HTR-8/SVneo (cell line): ENCODE measurements around the gene OR52N5.

ENCODE experiments used
- DNase-seq: peaks from one replicate; pipeline ENCODE4 v3.0.0; 2011; ENCODE audit warnings: low spot score, mixed read lengths; ENCODE audit not compliant: insufficient read length
- FAIRE-seq: peaks from 2 replicates; lab custom pipeline; 2011; peaks lifted over from hg19 to GRCh38; lab: Jason Lieb, UNC

OR52N5 gene

DNA sequence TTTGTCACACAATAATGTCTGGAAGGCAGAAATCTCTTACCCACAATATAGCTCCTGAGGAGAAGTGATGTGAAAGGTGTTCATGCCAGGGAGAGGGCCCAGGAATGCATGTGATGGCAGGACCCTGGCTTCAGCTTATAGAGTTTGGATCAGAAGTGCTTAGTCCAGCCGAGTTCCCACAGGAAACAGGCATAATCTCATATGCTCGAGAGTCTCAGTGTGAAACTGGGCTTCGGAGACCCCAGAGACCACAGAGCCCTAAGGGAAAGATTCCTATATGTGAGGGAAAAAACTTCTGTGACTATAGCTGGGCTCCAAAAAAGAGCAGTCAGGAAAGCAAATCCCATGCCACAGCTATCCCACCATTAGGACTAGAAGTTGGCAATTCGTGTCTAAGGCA, at the start of gene OR52N5:
Gene OR52N5 (minus strand): TSS at position 101 of the 400 bp plus-strand sequence. CDS start 4,721 bp downstream, outside the sequence.
- FAIRE-seq (no peak), DNase-seq (no peak)

DNA sequence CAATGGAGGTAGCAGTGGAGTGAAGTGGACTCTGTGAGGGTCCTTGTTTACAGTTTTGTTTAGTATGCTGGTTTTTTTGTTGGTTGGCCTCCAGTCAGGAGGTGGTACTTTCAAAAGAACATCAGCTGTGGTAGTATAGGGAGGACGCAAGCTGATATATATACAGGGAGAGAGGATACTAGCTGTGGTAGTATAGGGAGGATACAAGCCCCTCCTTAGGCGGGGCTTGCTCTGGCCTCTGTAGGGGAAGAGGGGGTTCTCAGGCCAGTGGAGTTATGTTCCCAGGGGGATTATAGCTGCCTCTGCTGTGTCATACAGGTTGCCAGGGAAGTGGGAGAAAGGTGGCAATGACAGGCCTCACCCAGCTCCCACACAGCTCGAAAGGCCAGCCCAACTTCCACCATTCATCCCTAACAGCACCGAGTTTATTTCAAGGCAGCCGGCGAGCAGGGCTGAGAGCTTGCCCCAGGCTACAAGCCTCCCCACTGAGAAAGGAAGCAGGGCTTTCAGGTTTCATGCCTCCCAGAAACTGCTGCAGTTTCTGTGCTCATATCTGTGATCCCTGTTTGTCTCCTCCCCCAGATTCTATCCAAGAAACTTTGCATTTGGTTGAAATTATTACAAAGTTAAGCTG, 48.2 kb upstream of the OR52N5 start:
- FAIRE-seq, result no peak
- no peak for DNase-seq

DNA sequence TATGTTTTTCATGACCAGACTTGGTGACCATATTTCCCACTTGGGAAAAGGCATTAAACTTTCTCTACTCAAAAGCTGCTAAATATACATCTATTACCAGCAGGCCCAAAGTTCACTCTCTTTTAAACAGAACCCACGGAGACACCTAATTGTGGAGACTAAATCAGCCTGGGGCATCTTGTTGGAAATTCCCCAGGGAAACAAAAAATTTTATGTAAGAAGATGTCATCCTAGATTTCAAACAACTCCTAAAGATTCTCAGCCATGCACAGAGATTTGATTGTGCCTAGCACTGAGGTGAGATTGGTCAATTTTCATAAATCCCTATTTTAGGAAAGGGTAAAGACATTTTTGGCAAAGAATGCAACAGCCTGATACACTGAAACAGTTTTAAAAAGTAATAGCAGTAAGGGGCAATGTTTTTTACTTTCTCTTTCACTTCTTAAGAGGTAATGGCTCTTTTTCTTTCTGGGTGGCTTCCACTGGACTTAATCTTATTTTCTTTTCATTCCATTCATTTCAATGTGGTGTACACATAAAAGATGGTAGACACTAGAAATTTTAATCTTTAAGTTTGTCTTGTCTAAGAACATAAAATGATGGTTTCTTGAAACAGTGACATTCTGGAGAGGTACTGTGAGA, 35.2 kb upstream of the OR52N5 start:
- FAIRE-seq, result no peak
- no peak for DNase-seq

DNA sequence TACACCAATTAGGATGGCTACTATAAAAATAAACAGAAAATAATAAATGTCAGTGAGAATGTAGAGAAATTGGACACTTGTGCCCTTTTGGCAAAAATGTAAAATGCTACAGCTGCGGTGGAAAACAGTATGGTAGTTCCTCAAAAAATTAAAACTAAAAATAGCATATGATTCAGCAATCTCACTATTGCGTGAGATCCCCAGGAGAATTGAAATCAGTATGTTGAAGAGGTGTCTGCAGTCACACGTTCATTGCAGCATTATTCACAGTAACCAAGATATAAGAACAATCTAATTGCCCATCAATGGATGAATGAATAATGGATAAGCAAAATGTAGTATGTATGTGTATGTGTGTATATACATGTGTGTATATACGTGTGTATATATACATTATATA, 32.4 kb upstream of the OR52N5 start:
- FAIRE-seq (no peak), DNase-seq (no peak)

DNA sequence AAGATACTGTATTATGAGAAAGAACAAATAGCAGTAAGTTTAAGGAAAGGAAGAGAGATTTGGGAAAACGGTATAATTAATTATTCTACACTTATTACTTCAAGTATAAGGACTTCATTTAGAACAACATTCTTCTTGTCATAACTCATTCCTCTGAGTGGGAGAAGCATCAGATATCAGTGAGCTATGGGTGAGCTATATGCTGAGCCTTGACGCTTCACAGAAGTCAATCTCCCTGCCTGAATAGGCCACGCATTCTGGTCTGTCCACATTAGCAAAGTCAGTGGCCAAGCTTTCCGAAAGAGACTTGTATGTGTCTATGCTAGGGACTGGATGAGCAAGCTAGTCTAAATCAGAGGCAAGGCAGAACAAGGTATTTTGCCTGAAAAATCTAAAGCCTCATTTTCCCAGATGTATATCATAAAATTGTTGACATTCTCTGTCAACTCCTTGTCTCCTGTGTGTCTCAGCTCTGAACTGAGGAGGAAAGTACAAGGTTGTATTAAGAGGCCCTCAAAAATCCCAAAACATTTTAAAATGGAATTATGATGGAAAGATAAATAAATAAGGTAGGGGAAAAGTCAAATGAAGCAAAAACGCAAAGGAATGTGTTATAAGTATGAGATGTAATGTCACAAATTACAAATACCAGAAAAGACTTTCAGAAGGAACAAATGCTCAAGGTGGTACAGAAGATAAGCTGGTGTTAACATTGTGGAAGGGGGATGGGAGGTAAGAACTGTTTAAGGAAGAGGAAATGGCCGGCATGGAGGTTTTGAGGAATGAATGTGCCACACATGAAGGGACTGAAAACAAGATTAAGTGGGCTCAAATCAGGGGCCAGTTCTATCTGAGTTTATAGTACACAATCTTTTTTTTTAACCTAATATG, 27.0 kb upstream of the OR52N5 start:
- DNase-seq (no peak), FAIRE-seq (no peak)

DNA sequence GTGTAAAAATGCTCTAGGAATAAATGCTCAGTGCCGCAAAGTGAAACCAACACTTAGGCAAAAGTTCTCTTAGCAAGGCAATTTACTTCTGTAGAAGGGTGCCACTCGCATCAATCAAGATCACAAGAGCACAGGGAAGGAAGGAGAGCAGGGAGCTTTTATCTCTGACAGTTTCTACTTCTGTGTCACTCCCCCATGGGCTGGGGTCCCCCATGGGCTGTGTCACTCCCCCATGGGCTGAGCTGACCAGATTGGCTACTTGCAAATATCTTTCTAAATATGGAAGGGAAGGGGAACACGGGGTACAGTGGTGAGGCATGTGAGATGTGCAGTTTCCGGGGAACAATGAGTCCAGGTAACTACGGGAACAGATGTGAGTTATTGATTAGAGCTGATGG, 26.0 kb upstream of the OR52N5 start:
- DNase-seq, result no peak
- FAIRE-seq, result no peak

DNA sequence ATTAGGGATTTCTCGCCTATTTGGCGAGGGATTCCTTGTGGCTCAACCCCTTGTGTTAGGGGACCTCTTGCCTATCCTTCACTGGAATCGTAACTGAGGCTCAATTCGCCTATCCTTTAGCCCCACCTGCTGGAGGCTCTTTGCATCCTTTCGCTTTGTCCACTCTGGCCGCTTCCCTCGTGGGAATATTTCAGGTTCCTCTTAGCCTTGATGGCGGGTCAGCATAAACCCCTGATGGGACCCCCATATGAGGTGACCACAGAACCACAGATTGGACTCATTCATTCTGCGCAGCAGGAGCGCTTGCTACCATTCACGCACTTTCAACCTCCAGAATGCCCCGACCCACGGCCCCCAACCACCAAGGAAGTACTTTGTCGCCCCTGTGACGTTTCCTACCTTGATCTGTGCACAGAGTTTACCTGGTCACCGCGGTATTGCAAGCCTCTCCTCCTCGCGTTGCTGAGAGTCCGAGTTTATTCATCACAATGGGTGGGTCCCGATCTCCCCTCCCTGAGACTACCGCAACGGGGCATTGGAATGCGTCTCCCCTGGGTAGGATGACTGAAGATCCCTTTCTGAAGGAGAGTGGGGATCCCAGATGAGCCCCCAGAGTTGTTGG, 25.5 kb upstream of the OR52N5 start, which contains the start of gene OR52N2:
Gene OR52N2 (plus strand): TSS at position 425 of the 622 bp plus-strand sequence. CDS start 11,412 bp downstream, outside the sequence.
- FAIRE-seq (no peak), DNase-seq (peak; percentile 23)

DNA sequence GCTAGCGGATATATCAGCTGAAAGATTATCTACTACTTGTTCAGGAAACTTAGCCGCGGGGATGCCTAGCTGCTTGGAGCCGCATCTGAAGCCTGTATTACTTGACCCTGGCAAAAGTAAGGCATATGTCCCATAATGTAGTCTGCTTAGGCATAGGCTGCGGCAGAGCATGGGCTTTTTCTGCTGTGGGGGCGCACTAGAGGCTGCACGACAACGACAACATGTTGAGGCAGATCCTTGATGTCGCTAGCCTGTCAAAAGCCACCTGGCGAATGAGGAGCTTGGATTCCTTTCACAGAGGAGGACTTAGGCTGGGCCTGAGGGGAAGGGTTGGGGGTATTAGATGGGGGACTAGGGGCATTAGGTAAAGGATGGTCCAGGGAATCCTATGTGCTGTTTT, 24.4 kb upstream of the OR52N5 start:
- FAIRE-seq, result no peak
- DNase-seq, result no peak

DNA sequence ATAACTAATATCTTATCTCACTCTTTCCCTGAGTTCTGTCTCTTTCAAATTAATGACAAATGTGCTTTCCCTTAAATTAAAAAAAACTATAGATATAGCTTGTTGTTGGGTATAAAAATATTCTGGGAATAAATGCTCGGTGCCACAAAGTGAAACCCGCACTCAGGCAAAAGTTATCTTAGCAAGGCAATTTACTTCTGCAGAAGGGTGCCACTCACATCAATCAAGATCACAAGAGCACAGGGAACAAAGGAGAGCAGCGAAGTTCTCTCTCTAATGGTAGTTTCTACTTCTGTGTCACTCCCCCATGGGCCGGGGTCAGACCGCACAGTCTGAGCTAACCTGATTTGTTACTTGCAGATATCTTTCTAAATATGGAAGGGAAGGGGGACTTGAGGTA, 20.8 kb upstream of the OR52N5 start:
- no peak for FAIRE-seq
- no peak for DNase-seq

DNA sequence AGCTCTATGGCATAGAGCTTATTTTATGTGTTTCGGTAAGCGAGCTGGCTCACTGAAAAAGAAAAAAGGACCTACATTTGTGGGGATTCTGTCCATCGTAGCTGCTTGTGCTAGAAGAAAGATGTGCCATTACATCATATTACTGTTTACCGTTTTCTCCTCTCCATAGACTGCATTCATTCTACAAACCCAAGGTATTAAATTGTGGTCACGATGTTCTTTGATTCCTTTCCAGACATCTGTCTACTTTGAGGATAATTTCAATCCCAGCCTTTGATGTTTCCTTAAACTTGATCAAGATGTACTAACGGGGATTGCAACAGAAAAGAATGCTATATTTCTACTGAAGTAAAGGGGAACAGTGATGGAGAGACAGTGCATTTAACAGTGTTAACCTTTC, 13.4 kb upstream of the OR52N5 start:
- DNase-seq (no peak), FAIRE-seq (no peak)

DNA sequence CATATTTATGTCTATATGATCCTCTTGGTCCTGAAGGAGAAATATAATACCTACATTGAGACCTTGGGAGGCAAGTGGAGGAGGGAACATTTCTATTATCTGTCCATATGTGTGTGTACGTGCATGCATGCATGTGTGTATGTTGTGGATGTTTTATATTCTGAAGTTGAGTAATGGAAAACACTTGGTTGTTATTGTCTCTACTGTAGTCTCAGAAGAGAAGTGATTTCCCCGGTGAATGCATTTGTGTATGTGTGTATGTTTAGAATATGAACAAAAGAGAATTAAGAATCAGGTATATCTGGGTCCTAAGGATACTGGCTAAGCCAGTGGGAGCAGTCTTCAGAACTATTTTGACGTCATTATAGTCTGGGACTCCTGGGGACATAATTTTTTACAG, 8.0 kb upstream of the OR52N5 start, which contains the start of gene OR52N1:
Gene OR52N1 (minus strand): TSS at position 101 of the 400 bp plus-strand sequence. CDS start 2,449 bp downstream, outside the sequence.
- DNase-seq (no peak), FAIRE-seq (no peak)

DNA sequence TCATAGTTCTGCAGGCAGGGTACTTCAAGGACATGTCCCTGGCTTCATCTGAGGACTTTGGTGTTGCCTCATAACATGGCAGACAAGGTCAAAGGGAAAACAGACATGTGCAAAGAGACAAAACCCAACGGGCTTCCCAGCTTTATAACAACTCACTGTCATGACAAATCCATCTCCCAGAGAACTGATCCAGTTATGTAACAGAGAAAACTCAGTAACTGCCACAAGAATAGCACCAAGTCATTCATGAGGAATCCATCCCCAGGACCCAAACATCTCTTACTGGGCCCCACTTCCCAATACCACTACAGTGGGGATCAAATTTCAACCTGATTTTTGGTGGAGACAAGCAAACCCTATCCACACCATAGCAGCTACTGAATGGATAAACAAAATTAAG, 16.1 kb downstream of the OR52N5 start:
- FAIRE-seq, result no peak
- no peak for DNase-seq

DNA sequence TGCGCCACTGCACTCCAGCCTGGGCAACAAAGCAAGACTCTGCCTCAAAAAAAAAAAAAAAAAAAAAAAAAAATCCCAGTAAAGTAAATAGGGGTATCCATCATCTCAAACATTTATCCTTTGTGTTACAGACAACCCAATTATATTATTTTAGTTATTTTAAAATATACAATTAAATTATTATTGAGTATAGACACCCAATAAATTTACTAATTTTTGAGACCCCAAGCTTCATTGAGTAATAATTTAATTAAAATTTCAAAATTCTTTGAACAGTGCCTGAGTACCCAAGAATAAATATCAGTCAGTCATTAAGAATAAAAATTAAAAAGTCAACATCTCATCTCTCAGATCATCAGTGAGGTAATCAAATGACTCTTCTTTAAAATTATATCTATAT, 29.2 kb downstream of the OR52N5 start, which contains the start of gene OR52N4:
Gene OR52N4 (plus strand): TSS at position 301 of the 400 bp plus-strand sequence. CDS start 498 bp downstream, outside the sequence.
- FAIRE-seq (no peak), DNase-seq (no peak)

DNA sequence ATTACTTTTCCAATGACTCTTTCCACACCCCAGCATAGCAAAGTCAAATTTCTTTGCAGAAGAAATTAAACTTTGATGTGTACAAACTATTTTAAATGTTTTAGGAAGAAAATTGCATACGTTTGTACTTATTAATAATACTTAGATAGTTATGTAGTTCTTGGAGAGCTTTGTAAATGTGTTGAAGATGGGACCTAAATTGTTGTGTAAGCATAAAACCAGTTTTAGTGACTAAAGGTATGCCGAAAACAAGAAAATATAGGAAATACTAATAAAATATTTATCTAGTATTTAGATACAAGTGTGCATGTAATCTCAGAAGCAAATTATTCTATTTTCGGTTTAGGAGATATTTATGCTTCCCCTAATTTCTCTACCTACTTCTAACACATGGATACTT, 33.3 kb downstream of the OR52N5 start:
- no peak for DNase-seq
- FAIRE-seq, result no peak

DNA sequence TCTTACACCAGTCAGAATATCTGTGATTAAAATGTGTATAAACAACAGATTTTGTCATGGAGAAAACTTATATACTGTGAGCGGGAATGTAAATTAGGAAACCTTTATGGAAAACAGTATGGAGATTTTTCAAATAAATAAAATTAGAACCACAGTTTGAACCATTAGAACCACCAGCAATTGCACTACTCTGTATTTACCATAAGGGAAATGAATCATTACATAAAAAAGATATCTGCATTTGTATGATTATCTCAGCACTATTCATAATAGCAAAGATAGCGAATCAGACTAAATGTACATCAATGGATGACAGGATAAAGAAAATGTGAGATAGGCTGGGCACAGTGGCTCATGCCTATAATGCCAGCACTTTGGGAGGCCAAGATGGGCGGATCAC, 36.5 kb downstream of the OR52N5 start:
- FAIRE-seq, result no peak
- no peak for DNase-seq

DNA sequence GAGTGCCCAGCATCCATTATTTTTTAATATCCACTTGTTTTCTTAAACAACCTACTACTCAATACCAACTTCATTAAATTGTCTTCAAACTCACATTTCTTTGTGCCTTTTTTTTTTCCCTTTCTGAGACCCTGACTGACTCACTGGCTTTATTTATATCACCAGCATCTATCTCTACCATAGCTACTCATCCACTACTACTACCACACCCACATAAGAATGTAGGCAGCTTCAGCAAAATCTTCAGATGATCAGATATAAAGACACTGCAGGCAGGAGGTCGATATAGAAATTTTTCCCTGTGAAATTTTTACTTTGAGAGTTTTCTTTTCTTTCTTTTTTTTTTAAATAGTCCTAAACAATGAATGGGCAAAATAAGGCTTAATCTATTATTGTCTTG, 44.7 kb downstream of the OR52N5 start:
- DNase-seq, result no peak
- no peak for FAIRE-seq

DNA sequence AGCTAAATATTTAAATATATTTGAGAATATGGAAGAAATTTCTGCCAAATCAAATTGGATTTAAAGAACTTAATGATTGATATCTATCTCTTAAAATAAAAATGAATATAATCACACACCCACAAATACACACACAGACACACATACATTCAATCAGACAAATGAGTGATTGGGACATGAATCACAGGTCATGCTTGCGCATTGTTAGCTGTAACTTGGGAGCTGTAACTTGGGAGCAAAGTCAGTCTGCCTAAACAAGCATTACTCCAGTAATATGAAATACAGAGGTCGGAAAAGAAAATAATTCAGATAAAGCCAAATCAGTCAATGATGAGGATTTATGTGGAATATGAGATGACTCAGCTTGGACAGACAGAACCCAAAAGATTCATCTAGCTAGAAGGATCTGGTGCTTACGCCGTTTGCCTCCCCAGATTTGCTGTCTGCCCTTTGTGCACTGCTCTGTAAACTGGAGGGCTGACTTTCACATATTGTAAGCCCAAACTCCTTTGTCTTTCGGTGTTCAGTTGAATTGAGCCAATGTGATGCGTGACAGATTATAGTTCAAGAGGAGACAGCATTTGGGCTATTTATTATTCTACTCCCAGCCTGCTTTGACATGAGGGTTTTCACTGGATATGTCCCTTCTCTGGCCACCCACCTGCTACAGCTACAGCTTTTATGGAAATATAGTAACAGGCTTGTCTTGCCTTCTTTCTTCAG, 45.3 kb downstream of the OR52N5 start:
- DNase-seq (no peak), FAIRE-seq (no peak)

DNA sequence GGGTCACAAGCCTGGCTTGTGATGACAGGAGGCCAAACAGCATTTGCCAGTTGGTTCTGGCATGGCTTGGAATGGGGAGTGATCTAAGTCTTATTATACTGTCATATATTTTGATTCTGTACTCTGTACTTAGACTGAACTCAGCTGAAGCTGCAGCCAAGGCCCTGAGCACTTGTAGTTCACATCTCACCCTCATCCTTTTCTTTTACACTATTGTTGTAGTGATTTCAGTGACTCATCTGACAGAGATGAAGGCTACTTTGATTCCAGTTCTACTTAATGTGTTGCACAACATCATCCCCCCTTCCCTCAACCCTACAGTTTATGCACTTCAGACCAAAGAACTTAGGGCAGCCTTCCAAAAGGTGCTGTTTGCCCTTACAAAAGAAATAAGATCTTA, 46.1 kb downstream of the OR52N5 start:
- FAIRE-seq, result no peak
- no peak for DNase-seq

DNA sequence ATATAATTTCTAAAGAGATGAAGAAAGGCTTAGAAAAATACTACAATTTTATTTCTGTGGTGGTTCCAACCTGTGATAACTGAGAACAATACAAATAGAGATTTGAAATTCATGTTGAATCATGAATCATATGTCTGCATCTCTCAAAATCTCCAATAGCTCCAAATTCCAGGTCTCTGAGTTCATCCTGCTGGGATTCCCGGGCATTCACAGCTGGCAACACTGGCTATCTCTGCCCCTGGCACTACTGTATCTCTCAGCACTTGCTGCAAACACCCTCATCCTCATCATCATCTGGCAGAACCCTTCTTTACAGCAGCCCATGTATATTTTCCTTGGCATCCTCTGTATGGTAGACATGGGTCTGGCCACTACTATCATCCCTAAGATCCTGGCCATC, 46.8 kb downstream of the OR52N5 start, which contains the start of gene OR56B1:
Gene OR56B1 (plus strand): TSS at position 53 of the 400 bp plus-strand sequence. CDS start 69 bp downstream, at position 122.
- no peak for FAIRE-seq
- DNase-seq, result no peak

DNA sequence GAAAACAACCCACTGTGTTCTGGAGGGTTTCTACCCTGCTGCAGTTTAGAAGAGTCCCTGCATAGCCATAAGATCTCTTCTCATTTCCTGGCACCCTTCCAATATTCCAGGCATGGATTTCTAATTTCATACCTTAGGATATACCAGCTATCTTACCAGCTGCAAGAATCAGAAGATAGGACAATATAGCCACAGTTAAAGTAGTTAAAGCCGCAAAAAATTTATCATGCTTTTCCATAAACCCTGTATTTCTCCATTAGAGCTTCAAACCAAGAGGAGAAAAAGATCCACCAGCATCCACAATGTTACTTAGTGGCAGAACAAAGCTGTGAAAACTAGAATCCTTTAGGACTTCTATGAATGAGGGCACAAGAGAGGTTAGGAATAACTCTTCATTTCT, 55.5 kb downstream of the OR52N5 start:
- DNase-seq (no peak), FAIRE-seq (no peak)
